ENCODE data around the gene P2RY14. TPM values are rescaled to one million over a fixed set of nuclear protein-coding genes. Genes with fewer than 3 reads are reported as not detected.
A peak's percentile ranks its signal among the peaks of the same experiment; 100 is the strongest.

P2RY14 gene
- total RNA-seq (2021) (0.07 TPM in 1 of 3 replicates, not detected in the others), Bru-seq, nascent RNA (percentile 3 among the genes with signal in this experiment)
- long read RNA-seq, experiment 1, partial matches to known transcripts: 0 of 3 reads
- long read RNA-seq, experiment 1, other reads (novel, unspliced or antisense): 3 of 3 reads
- long read RNA-seq, experiment 2: 0 reads
- long read RNA-seq, experiment 3: 0 reads

DNA sequence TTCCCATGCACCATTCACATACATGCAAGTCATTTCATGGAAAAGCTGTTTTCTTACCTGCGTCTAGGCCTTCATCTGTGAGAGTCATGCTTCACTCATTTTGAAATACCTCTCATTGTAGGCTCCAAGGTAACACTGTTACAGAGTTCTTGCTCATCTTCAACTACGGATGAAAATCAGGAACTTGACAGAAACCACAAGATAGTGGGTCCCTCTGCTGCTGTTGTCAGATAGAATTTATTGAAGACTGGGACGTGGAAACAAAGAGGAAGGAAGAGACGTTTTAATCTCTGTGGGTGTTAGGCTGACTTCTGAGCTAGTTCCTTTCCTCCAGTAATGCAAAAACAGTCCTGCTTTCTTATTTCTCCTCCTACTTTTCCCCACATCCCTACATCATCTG lies at the start of gene P2RY14:
TSS of gene P2RY14 (minus strand) at position 313 of the 400 bp plus-strand sequence. CDS start 64,226 bp downstream, outside the sequence.
- H3K4me3 Mint-ChIP-seq: no peak within 1 kb of the TSS
- no peaks in the 10 kb centered on the region for H3K9me3 Mint-ChIP-seq
- ChIA-PET CTCF (interaction anchor here (1.0 to 1.5 kb wide), 2 partner anchors 48 to 51 kb away, joined by 3 read pairs; no protein-coding TSS in a partner anchor), POLR2A (no interaction called here)
- DNase-seq (ENCODE audit: low spot score): no peak
- no peaks in the 10 kb centered on the region for H3K36me3 Mint-ChIP-seq
- no peak for ATAC-seq
- TF ChIP-seq, protein P1, sequence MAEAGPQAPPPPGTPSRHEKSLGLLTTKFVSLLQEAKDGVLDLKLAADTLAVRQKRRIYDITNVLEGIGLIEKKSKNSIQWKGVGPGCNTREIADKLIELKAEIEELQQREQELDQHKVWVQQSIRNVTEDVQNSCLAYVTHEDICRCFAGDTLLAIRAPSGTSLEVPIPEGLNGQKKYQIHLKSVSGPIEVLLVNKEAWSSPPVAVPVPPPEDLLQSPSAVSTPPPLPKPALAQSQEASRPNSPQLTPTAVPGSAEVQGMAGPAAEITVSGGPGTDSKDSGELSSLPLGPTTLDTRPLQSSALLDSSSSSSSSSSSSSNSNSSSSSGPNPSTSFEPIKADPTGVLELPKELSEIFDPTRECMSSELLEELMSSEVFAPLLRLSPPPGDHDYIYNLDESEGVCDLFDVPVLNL (CRISPR knock-in tag; IDR thresholded peaks at IDR 0.05; ENCODE audit: borderline replicate concordance, low read depth): no peak
- no peak for TF ChIP-seq CREB1 (CRISPR knock-in tag; IDR thresholded peaks at IDR 0.05)
- no peak for TF ChIP-seq JAZF1 (CRISPR knock-in tag; IDR thresholded peaks at IDR 0.05)
- TF ChIP-seq TEAD1 (CRISPR knock-in tag; IDR thresholded peaks at IDR 0.05): no peak
- no peak within 1 kb of the TSS for H3K27ac Mint-ChIP-seq
- peaks cover 16% of the 10 kb centered on the region for H3K4me1 Mint-ChIP-seq
- peaks cover 2% of the 10 kb centered on the region; the same call in 1 of the 2 replicates for H3K27me3 Mint-ChIP-seq (ENCODE audit: low read depth)

DNA sequence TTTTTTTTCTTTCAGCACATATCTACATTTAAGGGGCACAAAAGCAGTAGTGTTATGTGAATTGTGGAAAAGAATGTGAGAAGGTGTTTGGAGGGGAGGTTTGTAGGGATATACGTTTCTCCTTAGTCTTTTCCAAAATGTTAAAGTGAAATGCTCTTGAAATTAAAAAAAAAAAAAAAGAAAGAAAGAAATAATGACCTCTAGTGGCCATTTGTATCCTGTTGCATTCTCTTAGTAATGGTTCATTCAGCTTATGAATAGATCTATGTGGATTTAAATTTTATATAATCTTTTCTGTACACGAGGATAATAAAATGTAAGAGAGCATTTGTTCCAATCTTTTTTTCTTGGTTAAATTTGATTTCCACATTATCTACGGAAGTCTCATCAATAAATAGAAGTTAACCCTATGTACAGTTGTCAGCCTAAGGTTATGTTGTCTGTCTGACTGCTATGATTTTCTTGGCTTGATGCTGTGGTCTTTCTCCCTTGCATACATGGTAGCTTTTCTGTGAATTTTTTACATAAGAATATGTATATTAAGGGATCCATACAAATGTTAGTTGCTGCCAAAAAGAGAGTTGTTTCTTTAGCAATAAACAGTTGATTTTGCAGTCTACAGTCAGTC lies 49.3 kb upstream of the P2RY14 start:
- ChIA-PET POLR2A (interaction anchor here (0.6 kb wide), 1 partner anchor 66 kb away, joined by 3 read pairs; no protein-coding TSS in a partner anchor), CTCF (interaction anchor here (0.7 to 1.7 kb wide), 16 partner anchors 9 to 540 kb away, joined by 3 to 7 read pairs (median 3); partner anchors contain the start of gene GPR87)
- H3K27ac Mint-ChIP-seq: no peak overlapping the region

DNA sequence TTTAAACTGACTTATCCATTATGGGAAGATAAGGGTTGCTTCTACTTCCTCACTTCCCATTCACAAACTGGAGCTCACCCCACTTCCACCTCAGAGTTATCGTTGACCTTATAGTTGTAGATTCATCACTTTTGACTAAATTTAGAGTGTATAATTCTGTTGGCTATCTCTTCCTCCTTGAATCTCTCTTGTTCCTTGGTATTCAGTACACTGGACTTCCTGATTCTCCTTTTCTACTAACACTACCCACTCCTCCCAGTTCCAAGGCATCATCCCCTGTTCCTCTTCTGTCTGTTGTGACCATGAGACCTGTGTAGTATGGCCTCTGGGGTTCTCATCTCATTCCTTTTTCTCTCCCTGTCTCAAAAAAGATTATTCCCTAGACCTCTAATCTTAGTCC lies 44.2 kb upstream of the P2RY14 start:
- POLR2A ChIA-PET: no interaction called here
- CTCF ChIA-PET: no interaction called here
- H3K27ac Mint-ChIP-seq: no peak overlapping the region
- H3K27me3 Mint-ChIP-seq (ENCODE audit: low read depth): no peaks in the 10 kb centered on the region
- DNase-seq (ENCODE audit: low spot score) (no peak), ATAC-seq (no peak)
- no peaks in the 10 kb centered on the region for H3K36me3 Mint-ChIP-seq
- H3K4me1 Mint-ChIP-seq: peaks cover 15% of the 10 kb centered on the region
- no peaks in the 10 kb centered on the region; the same call in 1 of the 2 replicates for H3K9me3 Mint-ChIP-seq
- no peak overlapping the region for H3K4me3 Mint-ChIP-seq
- no peak for TF ChIP-seq ESRRA (CRISPR knock-in tag; IDR thresholded peaks at IDR 0.05; ENCODE audit: borderline replicate concordance)
- TF ChIP-seq, protein P1 (CRISPR knock-in tag; IDR thresholded peaks at IDR 0.05; ENCODE audit: borderline replicate concordance, low read depth): no peak
- TF ChIP-seq MXD4 (CRISPR knock-in tag; IDR thresholded peaks at IDR 0.05; ENCODE audit: borderline replicate concordance): no peak
- no peak for TF ChIP-seq ERG (CRISPR knock-in tag; IDR thresholded peaks at IDR 0.05)
- TF ChIP-seq ZNF232 (CRISPR knock-in tag; IDR thresholded peaks at IDR 0.05): no peak
- TF ChIP-seq, protein P2, sequence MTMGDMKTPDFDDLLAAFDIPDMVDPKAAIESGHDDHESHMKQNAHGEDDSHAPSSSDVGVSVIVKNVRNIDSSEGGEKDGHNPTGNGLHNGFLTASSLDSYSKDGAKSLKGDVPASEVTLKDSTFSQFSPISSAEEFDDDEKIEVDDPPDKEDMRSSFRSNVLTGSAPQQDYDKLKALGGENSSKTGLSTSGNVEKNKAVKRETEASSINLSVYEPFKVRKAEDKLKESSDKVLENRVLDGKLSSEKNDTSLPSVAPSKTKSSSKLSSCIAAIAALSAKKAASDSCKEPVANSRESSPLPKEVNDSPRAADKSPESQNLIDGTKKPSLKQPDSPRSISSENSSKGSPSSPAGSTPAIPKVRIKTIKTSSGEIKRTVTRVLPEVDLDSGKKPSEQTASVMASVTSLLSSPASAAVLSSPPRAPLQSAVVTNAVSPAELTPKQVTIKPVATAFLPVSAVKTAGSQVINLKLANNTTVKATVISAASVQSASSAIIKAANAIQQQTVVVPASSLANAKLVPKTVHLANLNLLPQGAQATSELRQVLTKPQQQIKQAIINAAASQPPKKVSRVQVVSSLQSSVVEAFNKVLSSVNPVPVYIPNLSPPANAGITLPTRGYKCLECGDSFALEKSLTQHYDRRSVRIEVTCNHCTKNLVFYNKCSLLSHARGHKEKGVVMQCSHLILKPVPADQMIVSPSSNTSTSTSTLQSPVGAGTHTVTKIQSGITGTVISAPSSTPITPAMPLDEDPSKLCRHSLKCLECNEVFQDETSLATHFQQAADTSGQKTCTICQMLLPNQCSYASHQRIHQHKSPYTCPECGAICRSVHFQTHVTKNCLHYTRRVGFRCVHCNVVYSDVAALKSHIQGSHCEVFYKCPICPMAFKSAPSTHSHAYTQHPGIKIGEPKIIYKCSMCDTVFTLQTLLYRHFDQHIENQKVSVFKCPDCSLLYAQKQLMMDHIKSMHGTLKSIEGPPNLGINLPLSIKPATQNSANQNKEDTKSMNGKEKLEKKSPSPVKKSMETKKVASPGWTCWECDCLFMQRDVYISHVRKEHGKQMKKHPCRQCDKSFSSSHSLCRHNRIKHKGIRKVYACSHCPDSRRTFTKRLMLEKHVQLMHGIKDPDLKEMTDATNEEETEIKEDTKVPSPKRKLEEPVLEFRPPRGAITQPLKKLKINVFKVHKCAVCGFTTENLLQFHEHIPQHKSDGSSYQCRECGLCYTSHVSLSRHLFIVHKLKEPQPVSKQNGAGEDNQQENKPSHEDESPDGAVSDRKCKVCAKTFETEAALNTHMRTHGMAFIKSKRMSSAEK (CRISPR knock-in tag; IDR thresholded peaks at IDR 0.05; ENCODE audit: borderline replicate concordance): no peak
- no peak for TF ChIP-seq CTCF (IDR thresholded peaks at IDR 0.05)
- TF ChIP-seq ZNF121 (CRISPR knock-in tag; IDR thresholded peaks at IDR 0.05): no peak
- TF ChIP-seq ELF4 (CRISPR knock-in tag; IDR thresholded peaks at IDR 0.05; ENCODE audit: low read depth): no peak
- TF ChIP-seq ZNF138 (CRISPR knock-in tag; conservative IDR thresholded peaks at IDR 0.05): no peak
- no peak for TF ChIP-seq SOX15 (CRISPR knock-in tag; IDR thresholded peaks at IDR 0.05)

More for the DNA sequence above, 49.3 kb upstream of the P2RY14 start:
- Mint-ChIP-seq H3K36me3 (no peaks in the 10 kb centered on the region), H3K9me3 (no peaks in the 10 kb centered on the region; the same call in 1 of the 2 replicates), H3K4me1 (peaks cover 7% of the 10 kb centered on the region), H3K4me3 (no peak overlapping the region), H3K27me3 (ENCODE audit: low read depth) (no peaks in the 10 kb centered on the region)
- ATAC-seq (peak; percentile 34), DNase-seq (ENCODE audit: low spot score) (no peak)
- TF ChIP-seq CTCF (IDR thresholded peaks at IDR 0.05) (peak; percentile 41; the same call in 1 of the 2 replicates), ETV6 (CRISPR knock-in tag; IDR thresholded peaks at IDR 0.05) (no peak)
